Panc1 (cell line): ENCODE results near the gene TMEM132C. TPM values are rescaled to one million over a fixed set of nuclear protein-coding genes. Genes with fewer than 3 reads are reported as not detected.

Source experiments
- ATAC-seq: fragments of 200-7000 bp; cut with Tn5 transposase; 2 replicates; pipeline ENCODE4 v1.9.1; 2020; ENCODE audit warnings: mild to moderate bottlenecking, moderate library complexity
- BruUV-seq: library from RNA; stranded (reverse); fragments of 400-500 nt; replicated peaks from 2 replicates; lab custom pipeline; 2021; lab: Mats Ljungman, UMichigan
- CTCF ChIA-PET: fragments of 300-600 bp; sonication (Branson Sonifier 250); formaldehyde crosslinking; loops from one replicate; lab custom pipeline; 2022; ENCODE audit warnings: antibody characterized with exemption; lab: Charles Lee
- POLR2A ChIA-PET: fragments of 300-600 bp; sonication (Branson Sonifier 250); formaldehyde crosslinking; loops from one replicate; lab custom pipeline; 2022; ENCODE audit warnings: antibody characterized with exemption; lab: Charles Lee
- DNase-seq: peaks from one replicate; pipeline ENCODE4 v3.0.0-alpha.2; 2010; ENCODE audit warnings: low read depth, low spot score
- H3K27ac ChIP-seq: 2 replicates; pipeline ENCODE4 v1.5.1; 2011; ENCODE audit warnings: mild to moderate bottlenecking, low read length, inconsistent platforms
- H3K27me3 ChIP-seq: fragments of 200-500 bp; sonication (Bioruptor generic); 2 replicates; pipeline ENCODE4 v1.6.0; 2014; ENCODE audit warnings: low read length, inconsistent platforms; ENCODE audit not compliant: control insufficient read depth, insufficient read depth
- H3K36me3 ChIP-seq: fragments of 200-500 bp; sonication (Bioruptor generic); 2 replicates; pipeline ENCODE4 v1.5.1; 2014; ENCODE audit warnings: inconsistent platforms, mild to moderate bottlenecking, low read length, moderate library complexity; ENCODE audit not compliant: control insufficient read depth, insufficient read depth
- H3K4me1 ChIP-seq: 2 replicates; pipeline ENCODE4 v1.5.1; 2011; ENCODE audit warnings: inconsistent platforms, mild to moderate bottlenecking, low read length, moderate library complexity; ENCODE audit not compliant: control insufficient read depth, insufficient read depth
- H3K4me3 ChIP-seq, 2 experiments: 2 replicates each; pipeline ENCODE4 v1.5.1; 2011 to 2012; ENCODE audit warnings: low read depth in 2 of 2, low read length in 2 of 2, mild to moderate bottlenecking in 2 of 2, inconsistent platforms in 1 of 2, moderate library complexity in 1 of 2
- H3K9me3 ChIP-seq: fragments of 200-500 bp; sonication (Bioruptor generic); 2 replicates; pipeline ENCODE4 v1.5.1; 2014; ENCODE audit warnings: low read depth, mild to moderate bottlenecking, inconsistent platforms, low read length, moderate library complexity; ENCODE audit not compliant: control insufficient read depth, insufficient read depth
- POLR2AphosphoS5 ChIP-seq: IDR thresholded peaks from 2 replicates; pipeline ENCODE4 v1.6.1; 2012; ENCODE audit warnings: mild to moderate bottlenecking, low read depth, low read length, moderate library complexity
- SIN3A ChIP-seq: IDR thresholded peaks from 2 replicates; pipeline ENCODE4 v1.6.1; 2012; ENCODE audit warnings: low read depth, mild to moderate bottlenecking, low read length, moderate library complexity, borderline replicate concordance; ENCODE audit not compliant: insufficient read depth
- TCF7L2 ChIP-seq: IDR thresholded peaks from 2 replicates; pipeline ENCODE4 v1.6.1; 2011; ENCODE audit warnings: mild to moderate bottlenecking, low read depth, low read length, inconsistent platforms
- in situ Hi-C: cut with HindIII; loops from 2 replicates; pipeline ENCODE4 v1.10.0; 2016; ENCODE audit warnings: low sequenced_read_pairs, low pct_unique_long_range_greater_than_20kb
- intact Hi-C: fragments of 100-400 bp; cut with micrococcal nuclease; formaldehyde crosslinking; loops from one replicate; pipeline ENCODE4 v1.10.0; 2022; ENCODE audit not compliant: unreplicated experiment
- total RNA-seq: library from RNA; stranded (reverse); gene quantifications from one replicate; pipeline ENCODE4 v1.2.1, GENCODE V29; 2021; ENCODE audit not compliant: unreplicated experiment
- TF ChIP-seq, protein P1 (sequence below), 2 experiments: IDR thresholded peaks; 2 replicates each; pipeline ENCODE4 v1.6.1; 2011 to 2012; ENCODE audit warnings: low read depth in 2 of 2, control low read depth in 1 of 2, low read length in 1 of 2, mild to moderate bottlenecking in 1 of 2, moderate library complexity in 1 of 2; ENCODE audit not compliant: insufficient read depth in 1 of 2
- TF ChIP-seq, protein P2 (sequence below): fragments of 450-650 bp; IDR thresholded peaks from 2 replicates; pipeline ENCODE4 v1.5.1; 2017; ENCODE audit warnings: mild to moderate bottlenecking

Gene TMEM132C
- total RNA-seq, 1 experiment from 2014 or later = not detected

DNA sequence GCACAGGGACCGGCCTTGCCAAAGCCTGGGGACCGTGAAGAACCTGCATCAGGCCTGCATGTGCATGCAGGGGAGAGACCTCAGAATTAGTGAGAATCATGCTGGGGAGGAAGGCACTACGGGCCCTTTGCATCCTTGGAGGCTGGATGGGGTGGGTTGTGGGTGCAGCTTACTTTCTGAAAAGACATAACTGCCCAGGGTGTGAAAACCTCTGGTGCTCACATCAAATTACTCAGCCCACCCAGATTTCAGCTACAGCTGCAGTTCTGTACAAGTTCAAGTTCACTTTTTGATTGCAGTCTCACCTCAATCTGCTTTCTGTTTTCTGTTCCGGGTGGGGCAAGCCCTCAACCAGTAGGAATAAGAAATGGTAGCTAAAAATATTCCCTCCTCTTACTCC lies 426.1 kb downstream of the TMEM132C start:
- DNase-seq (no peak), ATAC-seq (no peak)
- TF ChIP-seq POLR2AphosphoS5 (no peak), SIN3A (no peak), TCF7L2 (no peak)
- TF ChIP-seq, protein P1, sequence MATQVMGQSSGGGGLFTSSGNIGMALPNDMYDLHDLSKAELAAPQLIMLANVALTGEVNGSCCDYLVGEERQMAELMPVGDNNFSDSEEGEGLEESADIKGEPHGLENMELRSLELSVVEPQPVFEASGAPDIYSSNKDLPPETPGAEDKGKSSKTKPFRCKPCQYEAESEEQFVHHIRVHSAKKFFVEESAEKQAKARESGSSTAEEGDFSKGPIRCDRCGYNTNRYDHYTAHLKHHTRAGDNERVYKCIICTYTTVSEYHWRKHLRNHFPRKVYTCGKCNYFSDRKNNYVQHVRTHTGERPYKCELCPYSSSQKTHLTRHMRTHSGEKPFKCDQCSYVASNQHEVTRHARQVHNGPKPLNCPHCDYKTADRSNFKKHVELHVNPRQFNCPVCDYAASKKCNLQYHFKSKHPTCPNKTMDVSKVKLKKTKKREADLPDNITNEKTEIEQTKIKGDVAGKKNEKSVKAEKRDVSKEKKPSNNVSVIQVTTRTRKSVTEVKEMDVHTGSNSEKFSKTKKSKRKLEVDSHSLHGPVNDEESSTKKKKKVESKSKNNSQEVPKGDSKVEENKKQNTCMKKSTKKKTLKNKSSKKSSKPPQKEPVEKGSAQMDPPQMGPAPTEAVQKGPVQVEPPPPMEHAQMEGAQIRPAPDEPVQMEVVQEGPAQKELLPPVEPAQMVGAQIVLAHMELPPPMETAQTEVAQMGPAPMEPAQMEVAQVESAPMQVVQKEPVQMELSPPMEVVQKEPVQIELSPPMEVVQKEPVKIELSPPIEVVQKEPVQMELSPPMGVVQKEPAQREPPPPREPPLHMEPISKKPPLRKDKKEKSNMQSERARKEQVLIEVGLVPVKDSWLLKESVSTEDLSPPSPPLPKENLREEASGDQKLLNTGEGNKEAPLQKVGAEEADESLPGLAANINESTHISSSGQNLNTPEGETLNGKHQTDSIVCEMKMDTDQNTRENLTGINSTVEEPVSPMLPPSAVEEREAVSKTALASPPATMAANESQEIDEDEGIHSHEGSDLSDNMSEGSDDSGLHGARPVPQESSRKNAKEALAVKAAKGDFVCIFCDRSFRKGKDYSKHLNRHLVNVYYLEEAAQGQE (IDR thresholded peaks at IDR 0.05; ENCODE audit: insufficient read depth in 1 of 2, low read depth in 2 of 2, low read length in 1 of 2) = no peak
- TF ChIP-seq, protein P2, sequence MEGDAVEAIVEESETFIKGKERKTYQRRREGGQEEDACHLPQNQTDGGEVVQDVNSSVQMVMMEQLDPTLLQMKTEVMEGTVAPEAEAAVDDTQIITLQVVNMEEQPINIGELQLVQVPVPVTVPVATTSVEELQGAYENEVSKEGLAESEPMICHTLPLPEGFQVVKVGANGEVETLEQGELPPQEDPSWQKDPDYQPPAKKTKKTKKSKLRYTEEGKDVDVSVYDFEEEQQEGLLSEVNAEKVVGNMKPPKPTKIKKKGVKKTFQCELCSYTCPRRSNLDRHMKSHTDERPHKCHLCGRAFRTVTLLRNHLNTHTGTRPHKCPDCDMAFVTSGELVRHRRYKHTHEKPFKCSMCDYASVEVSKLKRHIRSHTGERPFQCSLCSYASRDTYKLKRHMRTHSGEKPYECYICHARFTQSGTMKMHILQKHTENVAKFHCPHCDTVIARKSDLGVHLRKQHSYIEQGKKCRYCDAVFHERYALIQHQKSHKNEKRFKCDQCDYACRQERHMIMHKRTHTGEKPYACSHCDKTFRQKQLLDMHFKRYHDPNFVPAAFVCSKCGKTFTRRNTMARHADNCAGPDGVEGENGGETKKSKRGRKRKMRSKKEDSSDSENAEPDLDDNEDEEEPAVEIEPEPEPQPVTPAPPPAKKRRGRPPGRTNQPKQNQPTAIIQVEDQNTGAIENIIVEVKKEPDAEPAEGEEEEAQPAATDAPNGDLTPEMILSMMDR = no peak
- POLR2A ChIA-PET = no interaction called here
- in situ Hi-C loops = no loop called here
- H3K4me3 ChIP-seq = no peak overlapping the region
- CTCF ChIA-PET = no interaction called here
- no peaks in the 10 kb centered on the region for H3K9me3 ChIP-seq
- no peaks in the 10 kb centered on the region for H3K36me3 ChIP-seq
- no peaks in the 10 kb centered on the region for H3K4me1 ChIP-seq
- no TSS peak for BruUV-seq
- intact Hi-C loops = no loop called here
- no peak overlapping the region for H3K27ac ChIP-seq
- H3K27me3 ChIP-seq = no peaks in the 10 kb centered on the region

DNA sequence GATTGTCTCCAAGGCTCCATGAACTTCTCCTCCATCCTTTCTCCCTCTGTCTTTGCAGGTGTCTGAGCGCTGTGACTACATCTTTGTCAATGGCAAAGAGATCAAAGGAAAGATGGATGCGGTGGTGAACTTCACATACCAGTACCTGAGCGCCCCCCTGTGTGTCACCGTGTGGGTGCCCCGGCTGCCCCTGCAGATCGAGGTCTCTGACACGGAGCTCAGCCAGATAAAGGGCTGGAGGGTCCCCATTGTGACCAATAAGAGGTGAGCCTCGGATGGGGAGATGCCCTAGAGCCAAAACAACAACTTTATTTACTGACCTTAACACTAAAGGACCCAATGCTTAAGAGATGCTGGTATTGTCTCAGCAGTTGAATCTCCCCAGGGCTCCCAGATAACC lies 426.8 kb downstream of the TMEM132C start:
- POLR2A ChIA-PET = no interaction called here
- no TSS peak for BruUV-seq

More for the DNA sequence above, 426.8 kb downstream of the TMEM132C start:
- Histone ChIP-seq H3K4me1 (no peaks in the 10 kb centered on the region), H3K9me3 (no peaks in the 10 kb centered on the region), H3K27ac (no peak overlapping the region), H3K4me3 (no peak overlapping the region), H3K36me3 (no peaks in the 10 kb centered on the region), H3K27me3 (no peaks in the 10 kb centered on the region)
- in situ Hi-C loops = no loop called here
- no peak for DNase-seq
- intact Hi-C loops = no loop called here
- TF ChIP-seq, protein P2 = no peak
- TF ChIP-seq, protein P1 (IDR thresholded peaks at IDR 0.05; ENCODE audit: insufficient read depth in 1 of 2, low read depth in 2 of 2, low read length in 1 of 2) = no peak
- TF ChIP-seq POLR2AphosphoS5 = no peak
- TF ChIP-seq TCF7L2 = no peak
- TF ChIP-seq SIN3A = no peak
- CTCF ChIA-PET = no interaction called here
- no peak for ATAC-seq
